HepG2 (cell line): Measurements from ENCODE around the gene ZMIZ1. TPM values are rescaled to one million over a fixed set of nuclear protein-coding genes. Genes with fewer than 3 reads are reported as not detected.

Experiments
- ADNP ChIP-seq: sonication (generic); formaldehyde crosslinking; IDR thresholded peaks from 2 replicates; pipeline ENCODE4 v1.4.0; 2020; ENCODE audit warnings: missing genetic modification reagents
- ERF ChIP-seq: IDR thresholded peaks from 2 replicates; pipeline ENCODE4 v1.6.1; 2018; ENCODE audit warnings: missing biosample characterization, missing genetic modification reagents
- HNRNPK ChIP-seq: fragments of 200-400 bp; formaldehyde crosslinking; IDR thresholded peaks from 2 replicates; pipeline ENCODE4 v1.6.1; 2018; ENCODE audit warnings: low read length, low read depth, moderate library complexity, mild to moderate bottlenecking; ENCODE audit not compliant: poor library complexity, severe bottlenecking
- KAT2B ChIP-seq: fragments of 150-350 bp; IDR thresholded peaks from 2 replicates; pipeline ENCODE4 v1.6.1; 2014; ENCODE audit warnings: low read depth, low read length, borderline replicate concordance
- KDM4B ChIP-seq: sonication (generic); formaldehyde crosslinking; IDR thresholded peaks from 2 replicates; pipeline ENCODE4 v1.4.0; 2020; ENCODE audit warnings: missing genetic modification reagents
- KDM6A ChIP-seq: IDR thresholded peaks from 2 replicates; pipeline ENCODE4 v1.6.1; 2016; ENCODE audit warnings: low read depth
- MEIS2 ChIP-seq: sonication (generic); formaldehyde crosslinking; IDR thresholded peaks from 2 replicates; pipeline ENCODE4 v1.9.0; 2021; ENCODE audit warnings: mild to moderate bottlenecking, missing genetic modification reagents
- MYC ChIP-seq: sonication (generic); formaldehyde crosslinking; IDR thresholded peaks from 2 replicates; pipeline ENCODE4 v1.9.0; 2021; ENCODE audit warnings: missing genetic modification reagents, borderline replicate concordance
- NCOA1 ChIP-seq: sonication (generic); formaldehyde crosslinking; IDR thresholded peaks from 2 replicates; pipeline ENCODE4 v1.9.0; 2021; ENCODE audit warnings: missing genetic modification reagents
- PBX2 ChIP-seq: IDR thresholded peaks from 2 replicates; pipeline ENCODE4 v1.6.1; 2016; ENCODE audit warnings: control low read depth
- PHB2 ChIP-seq: fragments of 450-650 bp; IDR thresholded peaks from 2 replicates; pipeline ENCODE4 v1.6.1; 2018; ENCODE audit not compliant: partially characterized antibody
- RBM22 ChIP-seq: fragments of 200-400 bp; formaldehyde crosslinking; optimal IDR thresholded peaks from 2 replicates; pipeline ENCODE3; 2017; ENCODE audit warnings: mild to moderate bottlenecking, low read length, moderate library complexity
- RORA ChIP-seq: sonication (generic); formaldehyde crosslinking; IDR thresholded peaks from 2 replicates; pipeline ENCODE4 v1.5.0; 2020; ENCODE audit warnings: mild to moderate bottlenecking, missing genetic modification reagents, moderate library complexity
- SALL2 ChIP-seq: sonication (generic); formaldehyde crosslinking; IDR thresholded peaks from 2 replicates; pipeline ENCODE4 v1.8.1; 2023; ENCODE audit warnings: mild to moderate bottlenecking, missing genetic modification reagents, inconsistent platforms
- SATB2 ChIP-seq: sonication (generic); formaldehyde crosslinking; IDR thresholded peaks from 2 replicates; pipeline ENCODE4 v1.5.0; 2020; ENCODE audit warnings: missing genetic modification reagents
- SRF ChIP-seq: IDR thresholded peaks from 2 replicates; pipeline ENCODE4 v1.6.1; 2011; ENCODE audit warnings: mild to moderate bottlenecking, low read depth, low read length, moderate library complexity
- SRSF1 ChIP-seq: fragments of 200-400 bp; formaldehyde crosslinking; optimal IDR thresholded peaks from 2 replicates; pipeline ENCODE3; 2017; ENCODE audit warnings: mild to moderate bottlenecking, low read depth, low read length, moderate library complexity
- ZBTB7A ChIP-seq: sonication (generic); formaldehyde crosslinking; IDR thresholded peaks from 2 replicates; pipeline ENCODE4 v1.8.0; 2022; ENCODE audit warnings: mild to moderate bottlenecking, missing genetic modification reagents
- ZFP36L1 ChIP-seq: sonication (generic); formaldehyde crosslinking; IDR thresholded peaks from 2 replicates; pipeline ENCODE4 v1.8.0; 2022; ENCODE audit warnings: mild to moderate bottlenecking, missing genetic modification reagents, moderate library complexity
- ZFP41 ChIP-seq: sonication (generic); formaldehyde crosslinking; IDR thresholded peaks from 2 replicates; pipeline ENCODE4 v1.4.0; 2020; ENCODE audit warnings: mild to moderate bottlenecking, missing genetic modification reagents, borderline replicate concordance
- ZIK1 ChIP-seq: sonication (generic); formaldehyde crosslinking; IDR thresholded peaks from 2 replicates; pipeline ENCODE4 v1.5.0; 2020; ENCODE audit warnings: mild to moderate bottlenecking, low read depth, missing genetic modification reagents, borderline replicate concordance
- ZNF335 ChIP-seq: sonication (generic); formaldehyde crosslinking; IDR thresholded peaks from 2 replicates; pipeline ENCODE4 v1.4.0; 2020; ENCODE audit warnings: missing genetic modification reagents
- ZNF607 ChIP-seq: sonication (generic); formaldehyde crosslinking; IDR thresholded peaks from 2 replicates; pipeline ENCODE4 v1.5.1; 2020; ENCODE audit warnings: missing genetic modification reagents, mild to moderate bottlenecking, borderline replicate concordance
- ZNF615 ChIP-seq: sonication (generic); formaldehyde crosslinking; IDR thresholded peaks from 2 replicates; pipeline ENCODE4 v1.5.0; 2020; ENCODE audit warnings: mild to moderate bottlenecking, missing genetic modification reagents, borderline replicate concordance
- ZNF644 ChIP-seq: IDR thresholded peaks from 2 replicates; pipeline ENCODE4 v1.6.1; 2016; ENCODE audit warnings: low read depth
- ZNF720 ChIP-seq: sonication (generic); formaldehyde crosslinking; IDR thresholded peaks from 2 replicates; pipeline ENCODE4 v1.4.0; 2020; ENCODE audit warnings: missing genetic modification reagents
- ZNF768 ChIP-seq: sonication (generic); formaldehyde crosslinking; IDR thresholded peaks from 2 replicates; pipeline ENCODE4 v1.4.0; 2020; ENCODE audit warnings: missing genetic modification reagents
- ZNF773 ChIP-seq: sonication (generic); formaldehyde crosslinking; IDR thresholded peaks from 2 replicates; pipeline ENCODE4 v1.4.0; 2020; ENCODE audit warnings: missing genetic modification reagents, borderline replicate concordance
- ZNF775 ChIP-seq: sonication (generic); formaldehyde crosslinking; IDR thresholded peaks from 2 replicates; pipeline ENCODE4 v1.4.0; 2020; ENCODE audit warnings: missing genetic modification reagents, mild to moderate bottlenecking, moderate library complexity, borderline replicate concordance
- polyA plus RNA-seq, 8 experiments: library from polyadenylated mRNA; depleted of rRNA in 3 of 8; stranded (reverse) in 7 of 8; unstranded in 1 of 8; fragments of >200 nt; fragmentation: Illumina TruSeq in 4 of 8; extraction: Trizol in 4 of 8; gene quantifications; 2 replicates each; pipeline versions ENCODE4 v1.2.1 to v1.2.3, GENCODE V29; 2011 to 2016; ENCODE audit warnings: low read depth in 4 of 8, missing spikeins in 1 of 8, mixed read lengths in 1 of 8; ENCODE audit not compliant: insufficient read depth in 1 of 8
- total RNA-seq, 5 experiments: library from RNA; depleted of rRNA; stranded (reverse); fragments of >200 nt; fragmentation: Illumina TruSeq; extraction: Trizol; gene quantifications; 2 replicates each; pipeline ENCODE4 v1.2.3, GENCODE V29; 2016; ENCODE audit warnings: low read depth in 1 of 5
- TF ChIP-seq, protein P1 (sequence below): sonication (generic); formaldehyde crosslinking; IDR thresholded peaks from 2 replicates; pipeline ENCODE4 v1.8.1; 2023; ENCODE audit warnings: mild to moderate bottlenecking, missing genetic modification reagents, borderline replicate concordance
- TF ChIP-seq, protein P2 (sequence below): sonication (generic); formaldehyde crosslinking; conservative IDR thresholded peaks from 2 replicates; pipeline ENCODE4 v1.8.0; 2022; ENCODE audit warnings: missing genetic modification reagents

The ZMIZ1 gene
- total and polyA plus RNA-seq, 2 of the 13 experiments (the other 11 are each of a cell fraction or from before 2014, with no cell fraction given): 5.3 to 10.2 TPM

GRCh38 chr10:79347226-79347893 lies 278.6 kb downstream of the ZMIZ1 start, which contains the start of gene PPIF (continued):
- TF ChIP-seq ZIK1: no peak
- TF ChIP-seq, protein P1, sequence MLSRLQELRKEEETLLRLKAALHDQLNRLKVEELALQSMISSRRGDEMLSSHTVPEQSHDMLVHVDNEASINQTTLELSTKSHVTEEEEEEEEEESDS (CRISPR knock-in tag): no peak; the same call in 1 of the 2 replicates
- TF ChIP-seq, protein P2, sequence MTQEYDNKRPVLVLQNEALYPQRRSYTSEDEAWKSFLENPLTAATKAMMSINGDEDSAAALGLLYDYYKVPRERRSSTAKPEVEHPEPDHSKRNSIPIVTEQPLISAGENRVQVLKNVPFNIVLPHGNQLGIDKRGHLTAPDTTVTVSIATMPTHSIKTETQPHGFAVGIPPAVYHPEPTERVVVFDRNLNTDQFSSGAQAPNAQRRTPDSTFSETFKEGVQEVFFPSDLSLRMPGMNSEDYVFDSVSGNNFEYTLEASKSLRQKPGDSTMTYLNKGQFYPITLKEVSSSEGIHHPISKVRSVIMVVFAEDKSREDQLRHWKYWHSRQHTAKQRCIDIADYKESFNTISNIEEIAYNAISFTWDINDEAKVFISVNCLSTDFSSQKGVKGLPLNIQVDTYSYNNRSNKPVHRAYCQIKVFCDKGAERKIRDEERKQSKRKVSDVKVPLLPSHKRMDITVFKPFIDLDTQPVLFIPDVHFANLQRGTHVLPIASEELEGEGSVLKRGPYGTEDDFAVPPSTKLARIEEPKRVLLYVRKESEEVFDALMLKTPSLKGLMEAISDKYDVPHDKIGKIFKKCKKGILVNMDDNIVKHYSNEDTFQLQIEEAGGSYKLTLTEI (CRISPR knock-in tag): no peak
- peak; percentile 12; the same call in 1 of the 2 replicates for TF ChIP-seq ZNF768
- TF ChIP-seq ZNF720 (CRISPR knock-in tag): no peak
- TF ChIP-seq ZNF775 (CRISPR knock-in tag): no peak
- 0 out of 2 replicates have a peak, but pooled peaks have one; percentile 48 for TF ChIP-seq KDM4B (CRISPR knock-in tag)
- TF ChIP-seq ZBTB7A (CRISPR knock-in tag): no peak
- TF ChIP-seq RORA (CRISPR knock-in tag): 0 out of 2 replicates have a peak, but pooled peaks have one; percentile 22
- peak; percentile 34; the same call in 1 of the 2 replicates for TF ChIP-seq SATB2 (CRISPR knock-in tag)
- no peak for TF ChIP-seq HNRNPK
- no peak for TF ChIP-seq KDM6A
- 0 out of 2 replicates have a peak, but pooled peaks have one; percentile 31 for TF ChIP-seq SRF
- no peak for TF ChIP-seq KAT2B
- no peak for TF ChIP-seq ADNP
- no peak for TF ChIP-seq PHB2
- TF ChIP-seq NCOA1: no peak
- peak; percentile 75 for TF ChIP-seq RBM22
- no peak for TF ChIP-seq ZNF644 (CRISPR knock-in tag)
- no peak for TF ChIP-seq ZNF773 (CRISPR knock-in tag)
- peak; percentile 81 for TF ChIP-seq ZNF607
- TF ChIP-seq ZNF335 (CRISPR knock-in tag): no peak
- TF ChIP-seq ZNF615: no peak
- TF ChIP-seq SALL2: peak; percentile 95
- no peak for TF ChIP-seq ZFP41 (CRISPR knock-in tag)
- no peak; the same call in 1 of the 2 replicates for TF ChIP-seq MYC
- TF ChIP-seq PBX2 (CRISPR knock-in tag): no peak
- peak; percentile 36; the same call in 1 of the 2 replicates for TF ChIP-seq ERF
- TF ChIP-seq MEIS2 (CRISPR knock-in tag): peak; percentile 63; the same call in 1 of the 2 replicates
- TF ChIP-seq ZFP36L1 (CRISPR knock-in tag): no peak
- no peak for TF ChIP-seq SRSF1
